B cell (primary cell): ENCODE measurements around the gene CNKSR2.

Experiments
- CTCF ChIP-seq: fragments of 200-600 bp; IDR thresholded peaks from one replicate; pipeline ENCODE4 v1.8.0; 2022; ENCODE audit warnings: antibody characterized with exemption, mild to moderate bottlenecking
- EZH2 ChIP-seq: IDR thresholded peaks from 2 replicates; pipeline ENCODE4 v1.6.1; 2012; ENCODE audit warnings: borderline replicate concordance, low read depth, mild to moderate bottlenecking, moderate library complexity, low read length; ENCODE audit not compliant: insufficient read depth, poor library complexity, severe bottlenecking

GRCh38 chrX:21457718-21458117 is 83.5 kb downstream of the CNKSR2 start:
- TF ChIP-seq CTCF (no peak), EZH2 (no peak)
